Measurements from ENCODE around the gene PODN. TPM values are rescaled to one million over a fixed set of nuclear protein-coding genes. Genes with fewer than 3 reads are reported as not detected.

Gene PODN
- total RNA-seq, 1 experiment from 2014 or later = not detected

DNA sequence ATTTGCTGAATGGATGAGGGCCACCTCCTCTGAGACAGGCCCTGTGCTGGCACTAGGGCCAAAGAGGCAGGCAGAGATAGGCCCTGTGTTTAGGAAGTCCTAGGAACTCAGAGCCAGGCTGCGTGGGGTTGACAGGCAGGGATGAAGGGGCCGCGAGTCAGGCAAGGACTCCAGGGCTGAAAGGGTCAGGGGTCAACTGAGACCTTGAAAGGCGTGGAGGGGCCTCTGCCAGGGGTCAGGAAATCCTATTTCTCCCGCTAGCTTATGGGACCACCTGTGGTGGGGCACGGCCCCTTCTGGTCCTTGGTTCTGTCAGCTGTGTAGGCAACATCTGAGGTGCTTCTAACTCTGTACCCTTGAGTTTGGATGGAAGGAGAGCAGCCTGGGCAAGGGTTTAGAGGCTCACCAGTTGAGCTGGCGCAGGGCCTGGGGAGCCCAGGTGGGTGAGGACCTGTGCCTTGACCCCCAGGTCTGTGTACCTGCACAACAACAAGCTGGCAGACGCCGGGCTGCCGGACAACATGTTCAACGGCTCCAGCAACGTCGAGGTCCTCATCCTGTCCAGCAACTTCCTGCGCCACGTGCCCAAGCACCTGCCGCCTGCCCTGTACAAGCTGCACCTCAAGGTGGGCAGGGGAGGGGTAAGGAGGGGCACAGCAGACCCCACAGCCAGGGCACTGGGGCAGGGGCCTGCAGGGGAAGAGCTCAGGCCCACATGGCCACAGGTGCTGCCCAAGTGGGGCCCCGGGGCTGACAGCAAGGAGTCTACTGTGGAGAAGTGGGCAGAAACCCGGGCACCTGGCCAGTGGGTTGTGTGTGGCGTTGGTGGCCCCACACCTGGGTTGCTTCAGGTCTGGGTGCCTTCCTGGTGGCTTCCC lies 14.9 kb downstream of the PODN start:
- Histone ChIP-seq H3K27me3 (ENCODE audit: insufficient read depth, low read depth) (no peaks in the 10 kb centered on the region), H3K36me3 (ENCODE audit: low read depth) (no peaks in the 10 kb centered on the region), H3K4me1 (replicated peaks; ENCODE audit: insufficient read depth) (no peaks in the 10 kb centered on the region), H2AFZ (no peak overlapping the region), H3K79me2 (ENCODE audit: low read depth) (no peaks in the 10 kb centered on the region), H3F3A (ENCODE audit: insufficient read depth, low read depth) (no peaks in the 10 kb centered on the region), H3K4me2 (no peak overlapping the region), H3K9me3 (ENCODE audit: insufficient read depth, low read depth) (no peaks in the 10 kb centered on the region), H3K27ac (no peak overlapping the region), H3K9me2 (ENCODE audit: insufficient read depth) (no peaks in the 10 kb centered on the region), H3K4me3 (no peak overlapping the region), H4K20me1 (ENCODE audit: insufficient read depth) (no peaks in the 10 kb centered on the region)
- TF ChIP-seq EZH2 (IDR thresholded peaks at IDR 0.05; ENCODE audit: low read depth) (no peak), CTCF (conservative IDR thresholded peaks at IDR 0.05) (no peak)
- DNase-seq = no peak
- intact Hi-C loops (cut with micrococcal nuclease; ENCODE audit: unreplicated experiment) = no loop called here
- CTCF ChIA-PET = no interaction called here
- no TSS peak for BruUV-seq (replicated peaks)
- POLR2A ChIA-PET (ENCODE audit: unreplicated experiment) = no interaction called here

GRCh38 chr1:53077599-53077965 lies 15.6 kb downstream of the PODN start:
- H3K27me3 ChIP-seq (ENCODE audit: insufficient read depth, low read depth) = no peaks in the 10 kb centered on the region
- H3K4me3 ChIP-seq = no peak overlapping the region
- no peak for TF ChIP-seq EZH2 (IDR thresholded peaks at IDR 0.05; ENCODE audit: low read depth)
- H3F3A ChIP-seq (ENCODE audit: insufficient read depth, low read depth) = no peaks in the 10 kb centered on the region
- BruUV-seq (replicated peaks) = no TSS peak
- no peak overlapping the region for H2AFZ ChIP-seq
- intact Hi-C loops (cut with micrococcal nuclease; ENCODE audit: unreplicated experiment) = no loop called here
- no peaks in the 10 kb centered on the region for H3K36me3 ChIP-seq (ENCODE audit: low read depth)
- no peaks in the 10 kb centered on the region for H3K9me2 ChIP-seq (ENCODE audit: insufficient read depth)
- DNase-seq = no peak
- H3K79me2 ChIP-seq (ENCODE audit: low read depth) = no peaks in the 10 kb centered on the region
- ChIA-PET CTCF (no interaction called here), POLR2A (ENCODE audit: unreplicated experiment) (no interaction called here)
- H3K27ac ChIP-seq = no peak overlapping the region
- no peaks in the 10 kb centered on the region for H4K20me1 ChIP-seq (ENCODE audit: insufficient read depth)
- no peak overlapping the region for H3K4me2 ChIP-seq
- no peaks in the 10 kb centered on the region for H3K4me1 ChIP-seq (replicated peaks; ENCODE audit: insufficient read depth)
- H3K9me3 ChIP-seq (ENCODE audit: insufficient read depth, low read depth) = no peaks in the 10 kb centered on the region

DNA sequence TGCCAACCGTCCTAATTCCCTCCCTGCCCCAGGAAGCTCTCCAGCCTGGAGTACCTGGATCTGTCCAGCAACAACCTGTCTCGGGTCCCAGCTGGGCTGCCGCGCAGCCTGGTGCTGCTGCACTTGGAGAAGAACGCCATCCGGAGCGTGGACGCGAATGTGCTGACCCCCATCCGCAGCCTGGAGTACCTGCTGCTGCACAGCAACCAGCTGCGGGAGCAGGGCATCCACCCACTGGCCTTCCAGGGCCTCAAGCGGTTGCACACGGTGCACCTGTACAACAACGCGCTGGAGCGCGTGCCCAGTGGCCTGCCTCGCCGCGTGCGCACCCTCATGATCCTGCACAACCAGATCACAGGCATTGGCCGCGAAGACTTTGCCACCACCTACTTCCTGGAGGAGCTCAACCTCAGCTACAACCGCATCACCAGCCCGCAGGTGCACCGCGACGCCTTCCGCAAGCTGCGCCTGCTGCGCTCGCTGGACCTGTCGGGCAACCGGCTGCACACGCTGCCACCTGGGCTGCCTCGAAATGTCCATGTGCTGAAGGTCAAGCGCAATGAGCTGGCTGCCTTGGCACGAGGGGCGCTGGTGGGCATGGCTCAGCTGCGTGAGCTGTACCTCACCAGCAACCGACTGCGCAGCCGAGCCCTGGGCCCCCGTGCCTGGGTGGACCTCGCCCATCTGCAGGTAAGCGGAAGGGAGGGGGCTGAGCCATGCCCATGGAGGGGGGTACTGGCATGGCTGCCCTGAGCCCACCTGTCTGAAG lies 16.5 kb downstream of the PODN start:
- H3K27ac ChIP-seq = no peak overlapping the region
- DNase-seq = no peak
- no peak for TF ChIP-seq CTCF (conservative IDR thresholded peaks at IDR 0.05)
- TF ChIP-seq EZH2 (IDR thresholded peaks at IDR 0.05; ENCODE audit: low read depth) = no peak
- H4K20me1 ChIP-seq (ENCODE audit: insufficient read depth) = no peaks in the 10 kb centered on the region
- no peaks in the 10 kb centered on the region for H3K36me3 ChIP-seq (ENCODE audit: low read depth)
- no peaks in the 10 kb centered on the region for H3F3A ChIP-seq (ENCODE audit: insufficient read depth, low read depth)
- H2AFZ ChIP-seq = no peak overlapping the region
- intact Hi-C loops (cut with micrococcal nuclease; ENCODE audit: unreplicated experiment) = no loop called here
- H3K27me3 ChIP-seq (ENCODE audit: insufficient read depth, low read depth) = no peaks in the 10 kb centered on the region
- H3K4me2 ChIP-seq = no peak overlapping the region
- ChIA-PET POLR2A (ENCODE audit: unreplicated experiment) (interaction anchor here (0.6 kb wide), 2 partner anchors 25 to 350 kb away, joined by 3 to 5 read pairs; no protein-coding TSS in a partner anchor), CTCF (no interaction called here)
- H3K4me3 ChIP-seq = no peak overlapping the region
- no peaks in the 10 kb centered on the region for H3K4me1 ChIP-seq (replicated peaks; ENCODE audit: insufficient read depth)
- no peaks in the 10 kb centered on the region for H3K9me2 ChIP-seq (ENCODE audit: insufficient read depth)
- no TSS peak for BruUV-seq (replicated peaks)
- no peaks in the 10 kb centered on the region for H3K9me3 ChIP-seq (ENCODE audit: insufficient read depth, low read depth)
- H3K79me2 ChIP-seq (ENCODE audit: low read depth) = no peaks in the 10 kb centered on the region
